Transverse colon (tissue), 4 donors: ENCODE measurements around the gene CCDC81. TPM values are rescaled to one million over a fixed set of nuclear protein-coding genes. Genes with fewer than 3 reads are reported as not detected.

ENCODE experiments used
- DNase-seq: peaks from one replicate; pipeline ENCODE4 v3.0.0-alpha.2; 2019
- H3K27ac ChIP-seq, 4 donors: fragments of 200-600 bp; sonication (generic); 2 replicates each; pipeline ENCODE4 v1.5.1; 2016 to 2018; ENCODE audit warnings: inconsistent platforms in 4 of 4
- H3K27me3 ChIP-seq: fragments of 200-600 bp; sonication (generic); 2 replicates; pipeline ENCODE4 v1.5.1; 2017; ENCODE audit warnings: inconsistent platforms
- H3K36me3 ChIP-seq, 4 donors: fragments of 200-600 bp; sonication (generic); 2 replicates each; pipeline ENCODE4 v1.5.1; 2017 to 2019; ENCODE audit warnings: inconsistent platforms in 4 of 4
- H3K4me1 ChIP-seq, 4 donors: fragments of 200-600 bp; sonication (generic); 2 replicates each; pipeline ENCODE4 v1.5.1; 2017 to 2020; ENCODE audit warnings: inconsistent platforms in 4 of 4
- H3K4me3 ChIP-seq, 4 donors: fragments of 200-600 bp; sonication (generic); 1 replicate in 1 of 4; 2 replicates in 3 of 4; pipeline versions ENCODE4 v1.5.1 to v1.6.1; 2017 to 2019; ENCODE audit warnings: inconsistent platforms in 4 of 4
- H3K9me3 ChIP-seq, 2 donors: fragments of 200-600 bp; sonication (generic); 2 replicates each; pipeline ENCODE4 v1.5.1; 2017 to 2019; ENCODE audit warnings: inconsistent platforms in 2 of 2
- EP300 ChIP-seq: sonication (generic); formaldehyde crosslinking; IDR thresholded peaks from one replicate; pipeline ENCODE4 v1.6.1; 2017; ENCODE audit warnings: antibody characterized with exemption, low read depth
- POLR2A ChIP-seq: fragments of 450-650 bp; IDR thresholded peaks from one replicate; pipeline ENCODE4 v1.6.1; 2016; ENCODE audit warnings: antibody characterized with exemption, mild to moderate bottlenecking, moderate library complexity
- POLR2AphosphoS5 ChIP-seq, 3 donors: sonication (generic); formaldehyde crosslinking; IDR thresholded peaks; one replicate each; pipeline ENCODE4 v1.6.1; 2016; ENCODE audit warnings: antibody characterized with exemption in 3 of 3
- WGBS, 2 donors: methylation state at CpG; one replicate each; pipeline ENCODE4 v1.1.5; 2018; ENCODE audit warnings: low coverage in 1 of 2; 5-methylcytosine and 5-hydroxymethylcytosine counted together
- in situ Hi-C, 4 donors: fragments of 200-750 bp; cut with MboI; loops; one replicate each; pipeline versions ENCODE4 v1.15.0 to v1.15.1; 2017; ENCODE audit warnings: low sequenced_read_pairs in 3 of 4, low pct_ligation_motif_present in 1 of 4, low pct_unique_long_range_greater_than_20kb in 1 of 4
- intact Hi-C: fragments of 100-400 bp; cut with DNase I; formaldehyde crosslinking; loops from one replicate; pipeline ENCODE4 v1.15.1; 2023; ENCODE audit warnings: low total_unique reads
- total RNA-seq, 4 donors: library from RNA; depleted of rRNA; stranded (reverse); fragments of >200 nt; gene quantifications; one replicate each; pipeline ENCODE4 v1.1.0, GENCODE V29; 2016
- TF ChIP-seq, protein P1 (sequence below), 5 experiments: fragments of 200-600 bp in 3 of 5; fragments of 450-650 bp in 2 of 5; sonication (generic) in 3 of 5; IDR thresholded peaks; 1 replicate in 2 of 5; 2 replicates in 3 of 5; pipeline ENCODE4 v1.5.1; 2016 to 2017; ENCODE audit warnings: antibody characterized with exemption in 5 of 5, inconsistent platforms in 3 of 5, mild to moderate bottlenecking in 2 of 5, moderate library complexity in 1 of 5

CCDC81 gene
- total RNA-seq, 4 donors from 2014 or later, result 0.41 to 0.64 TPM; not detected in 2

- DNase-seq, result no peak
- no peak for TF ChIP-seq POLR2AphosphoS5 (IDR thresholded peaks at IDR 0.05)
- TF ChIP-seq, protein P1, sequence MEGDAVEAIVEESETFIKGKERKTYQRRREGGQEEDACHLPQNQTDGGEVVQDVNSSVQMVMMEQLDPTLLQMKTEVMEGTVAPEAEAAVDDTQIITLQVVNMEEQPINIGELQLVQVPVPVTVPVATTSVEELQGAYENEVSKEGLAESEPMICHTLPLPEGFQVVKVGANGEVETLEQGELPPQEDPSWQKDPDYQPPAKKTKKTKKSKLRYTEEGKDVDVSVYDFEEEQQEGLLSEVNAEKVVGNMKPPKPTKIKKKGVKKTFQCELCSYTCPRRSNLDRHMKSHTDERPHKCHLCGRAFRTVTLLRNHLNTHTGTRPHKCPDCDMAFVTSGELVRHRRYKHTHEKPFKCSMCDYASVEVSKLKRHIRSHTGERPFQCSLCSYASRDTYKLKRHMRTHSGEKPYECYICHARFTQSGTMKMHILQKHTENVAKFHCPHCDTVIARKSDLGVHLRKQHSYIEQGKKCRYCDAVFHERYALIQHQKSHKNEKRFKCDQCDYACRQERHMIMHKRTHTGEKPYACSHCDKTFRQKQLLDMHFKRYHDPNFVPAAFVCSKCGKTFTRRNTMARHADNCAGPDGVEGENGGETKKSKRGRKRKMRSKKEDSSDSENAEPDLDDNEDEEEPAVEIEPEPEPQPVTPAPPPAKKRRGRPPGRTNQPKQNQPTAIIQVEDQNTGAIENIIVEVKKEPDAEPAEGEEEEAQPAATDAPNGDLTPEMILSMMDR (IDR thresholded peaks at IDR 0.05), result no peak
- no peak for TF ChIP-seq POLR2A
- TF ChIP-seq EP300, result no peak
- in situ Hi-C loops (loop anchor here (5.0 to 25.0 kb wide), 4 partner anchors 154 to 359 kb away; no protein-coding TSS in a partner anchor), intact Hi-C loops (loop anchor here (5.0 kb wide), 1 partner anchor 1924 kb away; no protein-coding TSS in a partner anchor)
- Histone ChIP-seq H3K36me3 (no peaks in the 10 kb centered on the region), H3K27me3 (no peaks in the 10 kb centered on the region), H3K4me1 (peaks cover 0 to 10% (median 5%) of the 10 kb centered on the region in 4 donors), H3K4me3 (no peak overlapping the region), H3K27ac (no peak overlapping the region), H3K9me3 (no peaks in the 10 kb centered on the region)
- 75% methylated on average over 5 of the region's 5 CpGs; no CpG with 5 or more reads in 1 of the 2 donors for WGBS, 2 donors
Measured at GRCh38 chr11:86458294-86459001, 83.8 kb downstream of the CCDC81 start.

GRCh38 chr11:86459002-86459385, 84.3 kb downstream of the CCDC81 start:
- DNase-seq, result no peak
- no peaks in the 10 kb centered on the region for H3K36me3 ChIP-seq
- H3K4me1 ChIP-seq, result peaks cover 0 to 10% (median 5%) of the 10 kb centered on the region in 4 donors
- WGBS, 2 donors, result 84 to 100% methylated on average over 1 of the region's 1 CpG
- no peaks in the 10 kb centered on the region for H3K27me3 ChIP-seq
- intact Hi-C loops, result loop anchor here (5.0 kb wide), 1 partner anchor 1923 kb away; no protein-coding TSS in a partner anchor
- TF ChIP-seq POLR2A (no peak), POLR2AphosphoS5 (IDR thresholded peaks at IDR 0.05) (no peak), EP300 (no peak)
- TF ChIP-seq, protein P1 (IDR thresholded peaks at IDR 0.05), result no peak
- no peaks in the 10 kb centered on the region for H3K9me3 ChIP-seq
- no peak overlapping the region for H3K4me3 ChIP-seq
- in situ Hi-C loops, result loop anchor here (5.0 to 25.0 kb wide), 4 partner anchors 153 to 358 kb away; no protein-coding TSS in a partner anchor
- no peak overlapping the region for H3K27ac ChIP-seq

DNA sequence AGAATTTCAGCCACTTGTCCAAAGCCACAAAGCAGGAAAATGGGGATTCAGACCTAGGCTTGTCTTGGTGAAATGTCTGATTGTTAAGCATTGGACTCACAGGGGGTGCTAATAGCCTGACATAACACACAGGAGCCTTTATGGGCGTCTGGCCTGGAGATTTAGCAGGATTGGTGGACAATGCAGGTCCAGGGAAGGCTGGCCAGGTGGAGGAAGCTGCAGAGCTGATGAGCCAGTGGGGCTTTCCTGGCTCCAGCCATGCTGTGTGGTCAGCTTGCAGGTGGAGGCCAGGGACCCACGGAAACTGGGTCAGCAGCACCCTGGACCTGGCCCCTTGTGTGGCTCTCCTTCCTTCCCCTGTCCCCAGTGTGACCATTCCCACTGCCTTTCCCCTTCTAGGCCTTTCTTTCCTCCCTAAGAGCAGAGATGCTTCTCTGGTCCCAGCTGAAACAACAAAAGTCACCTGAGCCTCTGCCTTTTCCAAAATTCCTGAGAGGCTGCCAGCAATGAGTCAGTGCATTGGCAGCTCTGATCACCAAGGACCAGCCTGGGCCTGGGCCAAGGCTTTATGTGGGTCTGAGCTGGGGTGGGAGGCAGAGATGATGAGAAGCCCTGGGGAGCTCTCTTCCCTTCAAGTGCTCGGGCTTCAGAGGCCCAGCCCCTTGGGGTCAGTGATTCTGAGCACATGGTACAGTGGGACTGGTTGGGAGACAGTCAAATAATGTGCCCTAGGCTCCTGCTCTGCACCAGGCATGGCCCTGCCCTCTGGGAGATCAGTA, 85.2 kb downstream of the CCDC81 start:
- no peaks in the 10 kb centered on the region for H3K36me3 ChIP-seq
- in situ Hi-C loops (loop anchor here (5.0 to 25.0 kb wide), 4 partner anchors 152 to 357 kb away; no protein-coding TSS in a partner anchor), intact Hi-C loops (loop anchor here (5.0 kb wide), 1 partner anchor 1922 kb away; no protein-coding TSS in a partner anchor)
- WGBS, 2 donors, result 64% methylated on average over 3 of the region's 3 CpGs; no CpG with 5 or more reads in 1 of the 2 donors
- TF ChIP-seq POLR2A (no peak), POLR2AphosphoS5 (IDR thresholded peaks at IDR 0.05) (no peak), EP300 (no peak)
- TF ChIP-seq, protein P1 (IDR thresholded peaks at IDR 0.05), result no peak
- DNase-seq, result no peak
- H3K9me3 ChIP-seq, result no peaks in the 10 kb centered on the region
- H3K27ac ChIP-seq, result no peak overlapping the region
- H3K27me3 ChIP-seq, result no peaks in the 10 kb centered on the region
- peaks cover 0 to 16% (median 5%) of the 10 kb centered on the region in 4 donors for H3K4me1 ChIP-seq
- H3K4me3 ChIP-seq, result no peak overlapping the region
